Measurements from ENCODE around the gene ARRDC5. TPM values are rescaled to one million over a fixed set of nuclear protein-coding genes. Genes with fewer than 3 reads are reported as not detected.
"Not testable (repeated sequence)": the region's sequence is repeated elsewhere in the genome, so short reads cannot be mapped to it uniquely, and the experiment has no call there.

Gene ARRDC5
- total and polyA plus RNA-seq, 2 donors (not counting 3 experiments of a cell fraction or from before 2014, with no cell fraction given), result 0.04 TPM; not detected in 1

DNA sequence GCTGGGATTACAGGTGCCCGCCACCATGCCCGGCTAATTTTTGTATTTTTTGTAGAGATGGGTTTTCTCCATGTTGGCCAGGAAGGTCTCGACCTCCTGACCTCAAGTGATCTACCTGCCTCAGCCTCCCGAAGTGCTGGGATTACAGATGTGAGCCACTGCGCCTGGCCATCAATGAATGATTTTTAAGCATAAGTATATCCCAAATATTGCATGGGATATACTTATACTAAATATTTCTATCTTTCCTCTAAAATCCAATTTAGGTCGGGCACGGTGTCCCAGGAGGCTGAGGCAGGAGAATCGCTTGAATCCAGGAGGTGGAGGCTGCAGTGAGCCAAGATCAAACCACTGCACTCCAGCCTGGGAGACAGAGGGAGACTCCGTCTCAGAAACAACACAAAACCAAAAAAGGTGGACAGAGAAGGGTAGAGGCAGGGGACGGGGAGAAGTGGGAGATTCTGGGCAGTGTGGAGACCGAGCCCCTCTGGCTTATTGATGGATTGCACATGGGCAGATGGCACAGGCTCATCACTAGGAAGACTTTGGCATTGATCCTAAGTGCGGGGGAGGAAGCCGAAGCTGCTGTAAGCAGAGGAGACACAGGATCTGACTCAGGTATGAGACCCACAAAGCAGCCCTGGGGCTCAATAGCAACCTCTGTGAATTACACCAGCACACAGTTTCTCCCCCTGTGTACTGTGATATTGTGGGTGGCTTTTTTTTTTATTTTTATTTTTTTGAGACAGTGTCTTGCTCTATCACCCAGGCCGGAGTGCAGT, 13.5 kb downstream of the ARRDC5 start:
- DNase-seq (ENCODE audit: low read depth, low spot score) (no peak), FAIRE-seq (no peak)
- dilution Hi-C loops (cut with MboI; ENCODE audit: extremely low pct_ligation_motif_present, low sequenced_read_pairs), result no loop called here
- H3K9ac ChIP-seq (replicated peaks; ENCODE audit: extremely low read depth, insufficient read depth, low read length), result no peak overlapping the region
- no peaks in the 10 kb centered on the region for H3K79me2 ChIP-seq (ENCODE audit: control insufficient read depth, insufficient read depth, low read length)
- no peak overlapping the region for H3K4me2 ChIP-seq (ENCODE audit: insufficient read depth, low read length)
- H3K27me3 ChIP-seq (ENCODE audit: control insufficient read depth in 2 of 2, insufficient read depth in 2 of 2, low read length in 2 of 2), result no peaks in the 10 kb centered on the region
- POLR2A ChIA-PET, result no interaction called here
- H3K36me3 ChIP-seq (ENCODE audit: control insufficient read depth in 2 of 2, extremely low read depth in 1 of 2, insufficient read depth in 2 of 2, low read length in 2 of 2), result no peaks in the 10 kb centered on the region
- no TSS peak for BruUV-seq (replicated peaks)
- TF ChIP-seq GATA2 (IDR thresholded peaks at IDR 0.05; ENCODE audit: insufficient read depth, insufficient read length, low read depth, low read length), result no peak
- no peak for TF ChIP-seq FOS (IDR thresholded peaks at IDR 0.05; ENCODE audit: borderline replicate concordance, insufficient read depth, low read length)
- TF ChIP-seq, protein P1, sequence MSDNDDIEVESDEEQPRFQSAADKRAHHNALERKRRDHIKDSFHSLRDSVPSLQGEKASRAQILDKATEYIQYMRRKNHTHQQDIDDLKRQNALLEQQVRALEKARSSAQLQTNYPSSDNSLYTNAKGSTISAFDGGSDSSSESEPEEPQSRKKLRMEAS (IDR thresholded peaks at IDR 0.05; ENCODE audit: insufficient read depth, insufficient read length), result no peak
- no peak for TF ChIP-seq POLR2A (IDR thresholded peaks at IDR 0.05; ENCODE audit: low read depth, low read length)
- TF ChIP-seq JUN (IDR thresholded peaks at IDR 0.05; ENCODE audit: borderline replicate concordance, insufficient read depth, insufficient read length, low read depth), result no peak
- TF ChIP-seq, protein P2, sequence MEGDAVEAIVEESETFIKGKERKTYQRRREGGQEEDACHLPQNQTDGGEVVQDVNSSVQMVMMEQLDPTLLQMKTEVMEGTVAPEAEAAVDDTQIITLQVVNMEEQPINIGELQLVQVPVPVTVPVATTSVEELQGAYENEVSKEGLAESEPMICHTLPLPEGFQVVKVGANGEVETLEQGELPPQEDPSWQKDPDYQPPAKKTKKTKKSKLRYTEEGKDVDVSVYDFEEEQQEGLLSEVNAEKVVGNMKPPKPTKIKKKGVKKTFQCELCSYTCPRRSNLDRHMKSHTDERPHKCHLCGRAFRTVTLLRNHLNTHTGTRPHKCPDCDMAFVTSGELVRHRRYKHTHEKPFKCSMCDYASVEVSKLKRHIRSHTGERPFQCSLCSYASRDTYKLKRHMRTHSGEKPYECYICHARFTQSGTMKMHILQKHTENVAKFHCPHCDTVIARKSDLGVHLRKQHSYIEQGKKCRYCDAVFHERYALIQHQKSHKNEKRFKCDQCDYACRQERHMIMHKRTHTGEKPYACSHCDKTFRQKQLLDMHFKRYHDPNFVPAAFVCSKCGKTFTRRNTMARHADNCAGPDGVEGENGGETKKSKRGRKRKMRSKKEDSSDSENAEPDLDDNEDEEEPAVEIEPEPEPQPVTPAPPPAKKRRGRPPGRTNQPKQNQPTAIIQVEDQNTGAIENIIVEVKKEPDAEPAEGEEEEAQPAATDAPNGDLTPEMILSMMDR (IDR thresholded peaks at IDR 0.05; ENCODE audit: extremely low read depth in 1 of 2, insufficient read depth in 1 of 2, low read depth in 1 of 2, low read length in 2 of 2), result no peak
- TF ChIP-seq POLR2AphosphoS5 (IDR thresholded peaks at IDR 0.05; ENCODE audit: insufficient read depth, low read depth, low read length), result no peak
- no peak for TF ChIP-seq EZH2 (IDR thresholded peaks at IDR 0.05; ENCODE audit: borderline replicate concordance, low read depth, low read length, severe bottlenecking)
- TF ChIP-seq MYC (IDR thresholded peaks at IDR 0.05; ENCODE audit: low read depth, low read length), result no peak
- H3K9me3 ChIP-seq (replicated peaks; ENCODE audit: control insufficient read depth, insufficient read depth, low read length), result no peaks in the 10 kb centered on the region
- intact Hi-C loops (cut with micrococcal nuclease), result no loop called here
- no peaks in the 10 kb centered on the region for H3K4me1 ChIP-seq (ENCODE audit: control insufficient read depth, extremely low read depth, insufficient read depth, low read length)
- no peak overlapping the region for H3K27ac ChIP-seq (ENCODE audit: insufficient read depth, low read depth, low read length)
- CTCF ChIA-PET, result interaction anchor here (1.5 kb wide), 1 partner anchor 38 kb away, joined by 4 read pairs; no protein-coding TSS in a partner anchor
- H2AFZ ChIP-seq (ENCODE audit: low read depth, low read length), result no peak overlapping the region
- no peaks in the 10 kb centered on the region for H3K9me1 ChIP-seq (replicated peaks; ENCODE audit: control insufficient read depth, extremely low read depth, insufficient read depth, low read length)
- no peak overlapping the region for H3K4me3 ChIP-seq (replicated peaks in 1 of 3; ENCODE audit: insufficient read depth in 1 of 3, low read depth in 1 of 3, low read length in 3 of 3)
- H4K20me1 ChIP-seq (replicated peaks; ENCODE audit: control insufficient read depth, extremely low read depth, insufficient read depth, low read length), result no peaks in the 10 kb centered on the region

DNA sequence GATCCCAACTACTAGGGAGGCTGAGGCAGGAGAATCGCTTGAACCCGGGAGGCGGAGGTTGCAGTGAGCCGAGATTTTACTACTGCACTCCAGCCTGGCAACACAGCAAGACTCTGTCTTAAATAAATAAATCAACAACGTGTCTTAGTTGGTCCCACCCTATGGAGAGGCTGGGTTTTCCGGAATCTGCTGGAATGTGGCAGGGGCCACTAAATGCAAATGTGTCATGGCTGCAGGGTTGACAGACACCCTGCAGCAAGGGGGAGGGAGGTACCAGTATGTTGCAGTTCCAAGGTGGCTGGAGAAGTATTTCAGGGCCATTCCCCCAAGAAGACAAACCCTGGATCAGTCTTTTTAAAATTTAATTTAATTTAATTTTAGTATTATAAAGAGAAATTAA, 14.9 kb downstream of the ARRDC5 start:
- H3K9ac ChIP-seq (replicated peaks; ENCODE audit: extremely low read depth, insufficient read depth, low read length); dilution Hi-C loops (cut with MboI; ENCODE audit: extremely low pct_ligation_motif_present, low sequenced_read_pairs): not testable (repeated sequence)

More for the DNA sequence above, 14.9 kb downstream of the ARRDC5 start:
- H3K4me1 ChIP-seq (ENCODE audit: control insufficient read depth, extremely low read depth, insufficient read depth, low read length); FAIRE-seq; CTCF ChIA-PET; H3K79me2 ChIP-seq (ENCODE audit: control insufficient read depth, insufficient read depth, low read length); intact Hi-C loops (cut with micrococcal nuclease); H3K4me2 ChIP-seq (ENCODE audit: insufficient read depth, low read length); DNase-seq (ENCODE audit: low read depth, low spot score); H4K20me1 ChIP-seq (replicated peaks; ENCODE audit: control insufficient read depth, extremely low read depth, insufficient read depth, low read length); H3K4me3 ChIP-seq (replicated peaks in 1 of 3; ENCODE audit: insufficient read depth in 1 of 3, low read depth in 1 of 3, low read length in 3 of 3); BruUV-seq (replicated peaks); POLR2A ChIA-PET; H2AFZ ChIP-seq (ENCODE audit: low read depth, low read length); H3K9me1 ChIP-seq (replicated peaks; ENCODE audit: control insufficient read depth, extremely low read depth, insufficient read depth, low read length); H3K27me3 ChIP-seq (ENCODE audit: control insufficient read depth in 2 of 2, insufficient read depth in 2 of 2, low read length in 2 of 2); H3K9me3 ChIP-seq (replicated peaks; ENCODE audit: control insufficient read depth, insufficient read depth, low read length); H3K27ac ChIP-seq (ENCODE audit: insufficient read depth, low read depth, low read length); H3K36me3 ChIP-seq (ENCODE audit: control insufficient read depth in 2 of 2, extremely low read depth in 1 of 2, insufficient read depth in 2 of 2, low read length in 2 of 2): not testable (repeated sequence)
